HFFc6 (cell line): ENCODE results near the gene LINC01488. TPM values are rescaled to one million over a fixed set of nuclear protein-coding genes. Genes with fewer than 3 reads are reported as not detected.

ENCODE experiments used
- DNase-seq: peaks from one replicate; pipeline ENCODE4 v3.0.0-alpha.2; 2018
- H3K27ac Mint-ChIP-seq: 2 replicates; pipeline ENCODE4 v1.8.0; 2020; ENCODE audit warnings: mild to moderate bottlenecking, mixed read lengths
- H3K27me3 Mint-ChIP-seq: 2 replicates; pipeline ENCODE4 v1.8.0; 2021; ENCODE audit warnings: mild to moderate bottlenecking, moderate library complexity, mixed read lengths; ENCODE audit not compliant: insufficient read depth
- H3K36me3 Mint-ChIP-seq: 2 replicates; pipeline ENCODE4 v1.8.0; 2021; ENCODE audit warnings: low read depth, mixed read lengths
- H3K4me1 Mint-ChIP-seq: 2 replicates; pipeline ENCODE4 v1.8.0; 2020; ENCODE audit warnings: low read depth, mixed read lengths
- H3K4me3 Mint-ChIP-seq: 2 replicates; pipeline ENCODE4 v1.8.0; 2020; ENCODE audit warnings: mild to moderate bottlenecking, moderate library complexity, mixed read lengths
- H3K9me3 Mint-ChIP-seq: 2 replicates; pipeline ENCODE4 v1.8.0; 2020; ENCODE audit warnings: mild to moderate bottlenecking, mixed read lengths
- total RNA-seq, 6 experiments: library from RNA; stranded (reverse); fragmentation: NEBNext Ultra II Directional; extraction: Animal tissue kit (Norgen Biotek cat#: 25700); gene quantifications; 2 replicates in 1 of 6; 3 replicates in 5 of 6; pipeline ENCODE4 v1.2.3, GENCODE V29; 2021
- TF ChIP-seq, protein P1 (sequence below): fragments of 200-600 bp; sonication (generic); IDR thresholded peaks from 2 replicates; pipeline ENCODE4 v1.5.0; 2021; ENCODE audit warnings: antibody characterized with exemption, mild to moderate bottlenecking

LINC01488 gene
- total RNA-seq, 6 experiments from 2014 or later, result not detected

DNA sequence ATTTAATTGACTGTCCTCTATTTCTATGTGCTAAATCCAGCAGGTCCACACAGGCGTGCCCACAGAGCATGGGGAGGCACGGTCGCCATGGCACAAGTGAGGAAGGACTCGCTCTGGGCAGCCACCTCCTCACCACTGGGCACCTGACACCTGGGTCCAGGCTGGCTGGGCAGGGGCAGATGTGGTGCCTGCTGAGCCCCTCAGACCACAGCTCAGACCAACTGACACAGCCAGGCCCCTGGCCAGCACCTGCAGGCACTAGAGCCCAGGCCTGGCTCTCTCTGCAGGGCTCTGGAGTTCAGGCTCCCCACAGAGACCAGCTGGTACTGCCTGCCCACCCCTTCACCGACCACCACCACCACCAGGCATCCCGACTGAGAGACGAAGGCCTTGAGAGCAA lies 27.9 kb downstream of the LINC01488 start:
- TF ChIP-seq, protein P1, sequence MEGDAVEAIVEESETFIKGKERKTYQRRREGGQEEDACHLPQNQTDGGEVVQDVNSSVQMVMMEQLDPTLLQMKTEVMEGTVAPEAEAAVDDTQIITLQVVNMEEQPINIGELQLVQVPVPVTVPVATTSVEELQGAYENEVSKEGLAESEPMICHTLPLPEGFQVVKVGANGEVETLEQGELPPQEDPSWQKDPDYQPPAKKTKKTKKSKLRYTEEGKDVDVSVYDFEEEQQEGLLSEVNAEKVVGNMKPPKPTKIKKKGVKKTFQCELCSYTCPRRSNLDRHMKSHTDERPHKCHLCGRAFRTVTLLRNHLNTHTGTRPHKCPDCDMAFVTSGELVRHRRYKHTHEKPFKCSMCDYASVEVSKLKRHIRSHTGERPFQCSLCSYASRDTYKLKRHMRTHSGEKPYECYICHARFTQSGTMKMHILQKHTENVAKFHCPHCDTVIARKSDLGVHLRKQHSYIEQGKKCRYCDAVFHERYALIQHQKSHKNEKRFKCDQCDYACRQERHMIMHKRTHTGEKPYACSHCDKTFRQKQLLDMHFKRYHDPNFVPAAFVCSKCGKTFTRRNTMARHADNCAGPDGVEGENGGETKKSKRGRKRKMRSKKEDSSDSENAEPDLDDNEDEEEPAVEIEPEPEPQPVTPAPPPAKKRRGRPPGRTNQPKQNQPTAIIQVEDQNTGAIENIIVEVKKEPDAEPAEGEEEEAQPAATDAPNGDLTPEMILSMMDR, result no peak
- DNase-seq, result no peak
- 0 out of 2 replicates have a peak, but pooled peaks cover 7% of the 10 kb centered on the region for H3K9me3 Mint-ChIP-seq
- peaks cover 9% of the 10 kb centered on the region; the same call in 1 of the 2 replicates for H3K36me3 Mint-ChIP-seq
- H3K4me3 Mint-ChIP-seq, result no peak overlapping the region
- H3K27ac Mint-ChIP-seq, result no peak overlapping the region
- H3K27me3 Mint-ChIP-seq, result peaks cover 5% of the 10 kb centered on the region
- peaks cover 24% of the 10 kb centered on the region for H3K4me1 Mint-ChIP-seq

DNA sequence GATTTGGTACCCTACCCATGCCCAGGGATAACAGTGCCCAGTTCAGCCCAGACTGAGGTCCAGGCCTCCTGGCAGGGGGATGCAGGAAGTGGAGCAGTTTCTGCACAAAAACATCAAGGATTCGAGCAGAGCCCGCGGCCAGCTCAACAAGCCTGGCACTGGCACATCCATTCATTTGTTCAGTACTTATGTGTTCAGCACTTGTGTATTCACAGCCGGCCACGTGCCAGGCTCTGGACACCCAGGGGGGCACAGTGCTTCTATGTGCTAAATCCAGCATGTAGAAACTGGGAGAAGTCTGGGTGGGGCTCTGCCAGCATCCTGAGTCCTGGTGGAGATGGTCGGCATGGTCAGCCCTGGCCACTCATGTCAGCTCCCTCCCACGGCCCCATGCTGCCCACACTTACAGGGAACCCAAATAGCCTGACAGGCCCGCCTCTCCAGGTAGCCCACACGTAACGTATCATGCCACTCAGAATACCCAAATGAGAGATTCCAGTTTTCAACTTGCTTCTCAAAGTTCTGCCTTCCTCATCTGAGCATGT lies 28.5 kb downstream of the LINC01488 start:
- H3K27ac Mint-ChIP-seq, result no peak overlapping the region; the same call in 1 of the 2 replicates
- peaks cover 5% of the 10 kb centered on the region for H3K27me3 Mint-ChIP-seq
- H3K9me3 Mint-ChIP-seq, result 0 out of 2 replicates have a peak, but pooled peaks cover 7% of the 10 kb centered on the region
- peaks cover 24% of the 10 kb centered on the region for H3K4me1 Mint-ChIP-seq
- peak overlapping the region; percentile 36; the same call in 1 of the 2 replicates for H3K4me3 Mint-ChIP-seq
- H3K36me3 Mint-ChIP-seq, result peaks cover 9% of the 10 kb centered on the region; the same call in 1 of the 2 replicates
- DNase-seq, result no peak
- TF ChIP-seq, protein P1, result no peak

DNA sequence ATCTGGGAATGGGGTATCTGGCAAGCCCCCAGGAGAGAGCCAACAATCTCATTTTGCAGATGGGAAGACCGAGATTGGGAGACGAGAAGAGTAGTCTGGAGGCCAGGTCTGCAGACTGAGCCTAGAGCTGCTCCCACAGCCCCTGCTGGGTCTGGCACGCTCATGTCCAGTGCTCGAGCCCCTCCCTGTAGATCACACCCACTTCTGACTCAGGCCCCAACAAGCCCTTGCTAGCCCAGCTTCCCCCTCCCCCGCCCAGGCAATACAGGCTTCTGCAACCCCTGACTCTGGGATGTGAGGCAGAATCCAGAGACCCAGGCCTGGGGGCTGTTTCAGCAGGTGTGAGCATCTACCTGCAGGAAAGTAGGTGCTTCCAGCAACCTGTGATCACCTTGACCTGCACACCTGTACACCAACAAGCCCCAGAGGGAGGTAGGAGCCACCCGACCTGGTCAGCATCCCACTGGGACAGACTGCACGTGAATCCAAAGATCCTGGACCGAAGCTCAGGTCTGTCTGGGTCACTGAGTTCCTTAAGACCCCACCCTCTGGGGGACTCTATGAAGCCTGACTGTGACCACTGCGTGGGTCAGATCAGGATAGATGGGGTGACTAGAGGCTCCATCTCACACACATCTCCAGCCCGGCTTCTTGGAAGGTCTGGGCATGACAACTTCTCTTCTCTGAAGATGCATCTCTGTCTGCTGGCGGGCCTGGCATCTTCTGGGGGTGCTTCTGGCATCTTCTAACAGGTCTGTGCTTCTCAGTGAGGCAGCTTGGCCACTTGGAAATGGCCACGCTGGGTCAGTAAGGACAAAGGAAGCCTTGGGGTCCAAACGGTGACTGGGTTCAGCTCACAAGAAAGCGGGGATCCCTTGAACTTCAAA lies 29.3 kb downstream of the LINC01488 start:
- Mint-ChIP-seq H3K27me3 (peaks cover 5% of the 10 kb centered on the region), H3K4me1 (peaks cover 28% of the 10 kb centered on the region), H3K27ac (no peak overlapping the region; the same call in 1 of the 2 replicates), H3K4me3 (peak overlapping the region; percentile 36; the same call in 1 of the 2 replicates), H3K9me3 (peaks cover 13% of the 10 kb centered on the region), H3K36me3 (peaks cover 13% of the 10 kb centered on the region)
- peak; percentile 20 for DNase-seq
- TF ChIP-seq, protein P1, result no peak

DNA sequence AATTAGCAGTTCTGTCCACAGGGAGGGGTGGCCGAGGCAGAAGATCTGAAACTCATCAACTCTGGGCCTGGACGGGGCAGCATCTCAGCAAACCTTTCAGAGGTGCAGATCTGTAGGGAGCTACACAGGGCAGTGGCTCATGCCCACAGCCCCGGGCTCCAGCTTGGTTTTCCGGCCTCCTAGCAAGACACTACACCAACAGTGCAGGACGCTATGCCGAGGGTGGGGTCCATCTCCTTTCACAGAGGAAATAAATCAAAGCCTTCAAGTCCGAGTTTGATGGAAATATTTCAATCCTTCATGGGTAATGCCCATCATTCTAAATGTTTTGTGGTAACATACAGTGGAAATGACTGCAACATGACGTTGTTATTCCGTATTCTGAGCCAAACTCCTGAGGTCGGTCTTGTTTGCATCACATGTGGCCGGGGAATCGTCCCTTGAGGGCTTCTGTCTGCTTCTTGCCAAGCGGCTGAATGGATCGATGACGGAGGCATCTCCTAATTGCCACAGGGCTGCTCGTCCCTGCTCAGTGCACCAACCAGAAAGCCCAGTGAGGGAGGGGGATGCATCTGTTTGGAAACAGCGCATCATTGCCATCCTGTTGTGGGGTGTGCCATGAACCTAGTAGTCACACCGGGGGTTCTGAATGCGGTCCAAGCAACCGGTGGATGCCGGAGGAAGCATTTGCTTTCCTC lies 30.0 kb downstream of the LINC01488 start:
- DNase-seq, result no peak
- H3K4me1 Mint-ChIP-seq, result peaks cover 36% of the 10 kb centered on the region
- H3K36me3 Mint-ChIP-seq, result peaks cover 14% of the 10 kb centered on the region
- no peak overlapping the region for H3K4me3 Mint-ChIP-seq
- H3K27ac Mint-ChIP-seq, result no peak overlapping the region
- TF ChIP-seq, protein P1, result no peak
- peaks cover 13% of the 10 kb centered on the region for H3K9me3 Mint-ChIP-seq
- H3K27me3 Mint-ChIP-seq, result peaks cover 2% of the 10 kb centered on the region; the same call in 1 of the 2 replicates

DNA sequence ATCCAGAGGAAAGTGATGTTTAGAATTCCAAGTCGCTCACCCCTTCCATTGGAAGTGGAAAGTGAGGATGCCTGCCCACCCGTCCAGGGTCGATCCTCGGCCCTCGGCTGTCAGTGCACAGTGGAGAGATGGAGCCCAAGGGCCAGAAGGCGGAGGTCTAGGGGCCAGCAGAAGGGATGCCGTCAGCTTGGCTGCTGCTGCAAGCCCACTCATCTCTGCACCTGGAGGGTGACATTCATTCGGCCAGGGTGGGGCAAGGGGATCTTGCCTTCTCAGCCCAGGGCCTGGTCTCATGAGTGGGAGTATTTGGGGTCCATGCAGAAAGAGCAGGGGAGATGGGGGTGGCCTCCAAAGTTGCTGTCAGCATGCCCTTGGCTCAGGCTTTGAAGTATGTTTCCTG lies 30.7 kb downstream of the LINC01488 start:
- Mint-ChIP-seq H3K4me1 (peaks cover 42% of the 10 kb centered on the region), H3K9me3 (peaks cover 12% of the 10 kb centered on the region), H3K27me3 (peaks cover 4% of the 10 kb centered on the region), H3K36me3 (peaks cover 16% of the 10 kb centered on the region), H3K27ac (no peak overlapping the region), H3K4me3 (no peak overlapping the region)
- TF ChIP-seq, protein P1, result no peak
- no peak for DNase-seq
